ENCODE measurements around the gene KNDC1. TPM values are rescaled to one million over a fixed set of nuclear protein-coding genes. Genes with fewer than 3 reads are reported as not detected.

Gene KNDC1
- polyA plus RNA-seq, 6 donors from 2014 or later = 0.04 to 0.08 (median 0.08) TPM; not detected in 3

DNA sequence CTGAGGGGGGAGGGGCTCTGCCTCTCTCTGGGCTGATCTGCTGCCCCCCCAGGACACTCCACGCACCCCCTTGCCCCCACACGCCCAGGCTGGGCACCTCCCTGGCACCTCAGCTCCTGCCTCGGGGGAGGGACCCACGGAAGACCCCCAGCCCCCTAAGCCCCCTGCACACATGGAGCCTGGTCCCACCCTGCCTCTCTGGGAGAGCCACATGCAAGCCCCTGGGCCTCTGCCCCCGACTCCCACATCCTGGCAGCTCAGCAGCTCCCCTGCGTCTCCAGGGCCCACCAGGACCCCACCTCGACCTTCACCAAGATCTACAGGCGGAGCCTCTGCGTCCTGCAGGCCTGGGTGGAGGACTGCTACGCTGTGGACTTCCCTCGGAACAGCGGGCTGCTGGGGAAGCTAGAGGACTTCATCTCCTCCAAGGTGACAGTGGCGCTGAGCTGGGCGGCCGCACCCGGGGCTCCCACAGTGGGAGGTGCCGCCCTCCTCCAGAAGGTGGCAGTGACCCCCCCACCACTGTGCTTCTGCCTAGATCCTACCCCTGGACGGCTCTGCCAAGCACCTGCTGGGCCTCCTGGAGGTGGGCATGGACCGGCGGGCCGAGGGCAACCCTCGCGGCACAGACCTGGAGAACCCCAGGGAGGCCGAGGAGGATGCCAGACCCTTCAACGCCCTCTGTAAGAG, 51.3 kb downstream of the KNDC1 start:
- no peak for DNase-seq
- Mint-ChIP-seq H3K4me1 (peaks cover 0 to 6% (median 0%) of the 10 kb centered on the region in 3 donors), H3K9me3 (peaks cover 0 to 2% (median 0%) of the 10 kb centered on the region in 7 donors), H3K27ac (no peak overlapping the region), H3K36me3 (no peaks in the 10 kb centered on the region), H3K4me3 (peak overlapping the region in 1 of 8 donors; percentile 66), H3K27me3 (peaks cover 0 to 26% (median 20%) of the 10 kb centered on the region in 3 donors)
- ATAC-seq (ENCODE audit: low read depth in 2 of 2) = no peak

DNA sequence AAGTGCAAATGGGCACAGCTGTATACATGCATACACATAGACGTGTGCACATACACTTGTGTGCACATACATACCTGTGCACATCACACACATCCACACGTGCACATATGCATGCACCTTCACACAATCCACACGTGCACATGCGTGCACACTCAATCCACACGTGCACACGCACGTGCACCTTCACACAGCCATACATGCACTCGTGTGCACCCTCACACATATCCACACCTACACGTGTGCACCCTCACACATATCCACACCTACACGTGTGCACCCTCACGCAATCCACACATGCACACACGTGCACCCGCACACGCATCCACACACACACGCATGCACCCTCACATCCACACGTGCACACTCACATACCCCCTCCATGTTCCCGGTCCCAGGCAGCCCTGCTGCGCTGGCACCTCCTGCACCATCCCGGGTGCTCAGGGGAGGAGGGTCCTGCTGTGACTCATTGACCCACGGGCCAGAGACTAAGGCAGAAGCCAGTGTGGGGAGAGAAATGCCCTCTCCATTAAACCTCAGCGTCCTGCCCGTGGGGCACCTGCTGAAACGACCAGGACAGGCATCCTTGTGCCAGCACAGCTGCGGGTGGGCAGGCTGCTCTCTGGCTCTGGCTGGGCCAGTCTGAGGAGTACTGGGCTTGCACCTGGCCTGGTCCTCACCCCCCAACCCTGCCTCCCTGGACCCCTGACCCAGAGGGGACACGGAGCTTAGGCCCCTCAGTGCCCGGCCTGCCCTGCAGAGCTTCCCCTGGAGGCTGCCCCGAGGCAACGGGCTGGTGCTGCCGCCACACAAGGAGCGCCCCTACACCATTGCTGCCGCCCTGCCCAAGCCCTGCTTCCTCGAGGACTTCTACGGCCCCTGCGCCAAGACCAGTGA, 52.2 kb downstream of the KNDC1 start:
- Mint-ChIP-seq H3K4me3 (no peak overlapping the region), H3K27me3 (peaks cover 6 to 32% (median 20%) of the 10 kb centered on the region in 3 donors), H3K36me3 (no peaks in the 10 kb centered on the region), H3K9me3 (peaks cover 0 to 2% (median 0%) of the 10 kb centered on the region in 7 donors), H3K27ac (no peak overlapping the region), H3K4me1 (peaks cover 0 to 6% (median 0%) of the 10 kb centered on the region in 3 donors)
- DNase-seq (no peak), ATAC-seq (ENCODE audit: low read depth in 2 of 2) (no peak)

DNA sequence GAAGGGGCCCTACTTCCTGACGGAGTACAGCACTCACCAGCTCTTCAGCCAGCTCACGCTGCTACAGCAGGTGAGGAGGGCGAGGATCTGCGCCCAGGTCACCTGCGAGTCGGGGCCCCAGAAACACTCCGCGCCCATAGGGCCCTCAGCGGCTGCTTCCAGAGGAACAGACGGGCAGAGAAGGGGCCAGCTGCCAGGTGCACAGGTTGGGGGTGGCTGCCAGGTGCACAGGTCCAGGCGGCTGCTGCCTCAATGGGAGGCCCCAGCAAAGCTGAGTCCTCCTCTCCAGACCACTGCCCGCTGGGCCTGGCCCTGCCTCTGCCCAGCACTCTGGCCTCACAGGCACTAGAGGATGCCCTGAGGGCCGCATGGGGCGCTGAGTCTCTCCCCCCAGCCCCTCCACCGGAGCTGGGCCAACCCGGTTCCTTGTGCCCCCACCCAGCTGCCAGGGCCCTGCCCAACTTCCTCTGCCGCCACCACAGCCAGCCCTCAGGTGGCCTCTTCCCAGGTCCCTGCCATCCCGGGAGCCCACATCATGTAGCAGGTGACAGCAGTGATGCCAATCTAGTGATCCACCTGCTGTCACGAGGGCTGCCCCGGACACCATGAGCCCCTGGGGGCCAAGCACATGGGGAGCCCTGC, 53.0 kb downstream of the KNDC1 start:
- Mint-ChIP-seq H3K4me3 (no peak overlapping the region), H3K4me1 (peaks cover 0 to 6% (median 0%) of the 10 kb centered on the region in 3 donors), H3K9me3 (peaks cover 0 to 2% (median 0%) of the 10 kb centered on the region in 7 donors), H3K27me3 (peaks cover 6 to 32% (median 20%) of the 10 kb centered on the region in 3 donors), H3K36me3 (no peaks in the 10 kb centered on the region), H3K27ac (no peak overlapping the region)
- DNase-seq (no peak), ATAC-seq (ENCODE audit: low read depth in 2 of 2) (no peak)

DNA sequence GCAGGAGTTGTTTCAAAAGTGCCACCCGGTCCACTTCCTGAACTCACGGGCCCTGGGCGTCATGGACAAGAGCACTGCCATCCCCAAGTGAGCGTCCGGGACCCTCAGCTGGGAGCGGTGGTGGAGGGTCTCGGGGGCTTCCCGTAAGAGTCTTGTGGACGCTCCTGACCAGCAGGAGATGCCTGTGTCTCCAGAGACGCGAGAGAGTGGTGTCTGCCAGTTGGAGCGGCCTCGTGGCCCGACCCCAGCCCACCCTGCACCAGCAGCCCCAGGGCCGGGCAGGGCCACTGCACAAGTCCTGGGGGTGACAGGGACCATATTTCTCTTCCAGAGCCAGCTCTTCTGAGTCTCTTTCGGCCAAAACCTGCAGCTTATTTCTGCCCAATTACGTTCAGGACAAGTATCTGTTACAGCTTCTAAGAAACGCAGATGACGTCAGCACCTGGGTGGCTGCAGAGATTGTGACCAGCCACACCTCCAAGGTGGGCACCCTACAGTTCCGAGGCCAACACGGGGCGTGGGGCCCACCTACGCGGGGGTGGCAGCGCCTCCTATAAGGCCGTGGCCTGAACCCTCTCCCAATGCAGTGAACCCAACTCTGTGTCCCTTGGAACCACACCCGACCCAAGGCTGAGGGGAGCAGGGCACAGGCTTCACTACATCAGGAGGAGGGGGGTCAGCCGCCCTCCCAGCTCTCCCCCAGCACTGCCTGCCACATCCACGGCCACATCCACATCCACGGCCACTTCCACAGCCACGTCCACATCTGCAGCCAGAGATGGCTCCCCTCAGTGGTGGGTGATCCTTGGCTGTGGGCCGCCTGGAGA, 53.8 kb downstream of the KNDC1 start:
- Mint-ChIP-seq H3K27ac (peak overlapping the region in 1 of 6 donors; percentile 64), H3K36me3 (no peaks in the 10 kb centered on the region), H3K27me3 (peaks cover 6 to 37% (median 20%) of the 10 kb centered on the region in 3 donors), H3K9me3 (peaks cover 0 to 2% (median 0%) of the 10 kb centered on the region in 7 donors), H3K4me3 (no peak overlapping the region), H3K4me1 (peaks cover 0 to 6% (median 0%) of the 10 kb centered on the region in 3 donors)
- ATAC-seq (ENCODE audit: low read depth in 2 of 2) (no peak), DNase-seq (no peak)

DNA sequence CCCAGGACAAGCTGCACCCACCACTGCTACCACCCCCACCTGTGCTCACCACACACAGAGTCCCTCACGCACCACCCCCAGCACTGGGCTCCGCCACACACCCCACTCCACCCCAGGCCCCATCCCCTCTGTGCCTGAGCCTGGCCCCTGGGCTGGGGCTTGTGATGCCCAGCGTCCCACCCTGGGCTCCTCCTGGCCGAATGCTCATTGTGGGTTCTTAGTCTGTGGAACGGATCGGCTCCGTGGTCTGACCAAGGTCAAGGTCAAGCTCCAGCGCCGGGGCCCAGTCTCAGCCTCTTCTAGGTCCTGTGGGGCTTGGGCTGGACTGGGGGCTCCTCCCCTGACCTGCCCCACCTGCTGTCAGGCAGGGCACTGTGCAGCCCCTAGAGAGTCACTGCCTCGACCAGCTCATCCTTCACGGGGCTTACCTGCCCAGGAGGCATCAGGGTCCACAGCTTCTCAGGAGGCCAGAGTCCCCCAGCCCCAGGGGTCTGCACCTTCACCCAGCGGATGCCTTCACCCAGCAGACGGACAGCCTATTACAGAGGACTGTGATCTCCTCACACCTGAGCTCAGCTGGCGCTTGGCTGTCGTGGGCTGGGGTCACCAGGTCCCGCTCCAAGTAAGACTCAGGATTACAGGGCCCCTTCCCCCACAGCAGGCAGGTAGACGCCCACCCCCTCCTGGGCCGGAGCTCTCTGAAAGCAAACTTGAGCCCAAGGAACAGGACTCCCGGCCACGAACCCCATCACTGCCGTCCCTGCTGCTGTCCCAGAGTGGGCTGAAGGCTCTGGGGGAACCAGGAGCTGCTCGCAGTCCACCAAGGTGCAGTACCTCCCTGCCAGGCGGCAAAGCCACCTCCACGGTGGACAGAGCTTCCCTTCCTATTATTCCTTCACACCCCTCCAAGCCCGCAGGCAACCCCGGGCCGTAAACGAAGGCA, 54.7 kb downstream of the KNDC1 start:
- DNase-seq (no peak), ATAC-seq (ENCODE audit: low read depth in 2 of 2) (no peak)
- Mint-ChIP-seq H3K27me3 (peaks cover 6 to 38% (median 20%) of the 10 kb centered on the region in 3 donors), H3K9me3 (peaks cover 0 to 2% (median 0%) of the 10 kb centered on the region in 7 donors), H3K36me3 (no peaks in the 10 kb centered on the region), H3K4me3 (no peak overlapping the region), H3K4me1 (peaks cover 0 to 6% (median 0%) of the 10 kb centered on the region in 3 donors), H3K27ac (no peak overlapping the region)

DNA sequence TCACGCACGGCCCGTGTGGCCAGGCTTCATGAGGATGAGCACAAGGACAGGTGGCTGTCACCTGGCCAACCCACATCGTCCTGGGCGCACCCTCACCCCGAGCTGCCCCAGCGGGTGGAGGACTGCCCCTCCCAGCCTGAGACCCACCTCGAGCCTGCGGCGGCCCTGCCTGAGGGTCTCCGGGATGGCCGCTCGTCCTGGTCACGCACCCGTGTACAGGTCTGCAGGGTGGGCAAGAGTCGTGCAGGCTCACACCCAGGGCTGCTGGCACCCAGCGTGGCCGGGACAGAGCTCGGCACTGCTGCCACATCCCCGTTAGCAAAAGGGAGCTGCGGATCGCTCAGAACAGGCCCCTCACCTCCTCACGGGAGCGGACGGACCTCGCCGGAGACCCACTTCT, 55.6 kb downstream of the KNDC1 start:
- Mint-ChIP-seq H3K27me3 (peaks cover 6 to 35% (median 20%) of the 10 kb centered on the region in 3 donors), H3K27ac (no peak overlapping the region), H3K4me1 (peaks cover 0 to 4% (median 0%) of the 10 kb centered on the region in 3 donors), H3K9me3 (peaks cover 0 to 1% (median 0%) of the 10 kb centered on the region in 7 donors), H3K36me3 (no peaks in the 10 kb centered on the region), H3K4me3 (no peak overlapping the region)
- ATAC-seq (ENCODE audit: low read depth in 2 of 2) = no peak
- DNase-seq = no peak

DNA sequence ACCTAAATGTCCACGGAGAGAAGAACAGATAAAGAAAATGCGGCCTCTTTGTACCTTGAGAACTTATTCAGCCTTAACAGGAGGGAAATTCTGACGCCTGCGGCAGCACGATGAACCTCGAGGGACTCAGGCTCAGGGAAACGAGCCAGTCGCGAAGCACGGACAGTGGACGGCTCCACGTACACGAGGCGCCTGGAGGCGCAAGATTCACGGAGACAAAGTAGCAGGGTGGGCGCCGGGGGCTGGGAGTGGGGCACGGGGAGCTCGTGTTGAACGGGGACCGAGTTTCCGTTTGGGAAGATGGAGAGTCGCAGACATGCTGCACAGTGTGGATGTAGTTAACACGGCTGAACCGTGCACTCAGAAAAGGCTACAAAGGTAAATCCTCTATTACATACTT, 56.8 kb downstream of the KNDC1 start:
- peaks cover 10 to 41% (median 26%) of the 10 kb centered on the region in 3 donors for H3K27me3 Mint-ChIP-seq
- DNase-seq (no peak), ATAC-seq (ENCODE audit: low read depth in 2 of 2) (no peak)
- H3K4me1 Mint-ChIP-seq = peaks cover 0 to 3% (median 0%) of the 10 kb centered on the region in 3 donors
- H3K36me3 Mint-ChIP-seq = no peaks in the 10 kb centered on the region
- H3K27ac Mint-ChIP-seq = peak overlapping the region in 1 of 6 donors; percentile 20
- peaks cover 0 to 1% (median 0%) of the 10 kb centered on the region in 7 donors for H3K9me3 Mint-ChIP-seq
- no peak overlapping the region for H3K4me3 Mint-ChIP-seq

DNA sequence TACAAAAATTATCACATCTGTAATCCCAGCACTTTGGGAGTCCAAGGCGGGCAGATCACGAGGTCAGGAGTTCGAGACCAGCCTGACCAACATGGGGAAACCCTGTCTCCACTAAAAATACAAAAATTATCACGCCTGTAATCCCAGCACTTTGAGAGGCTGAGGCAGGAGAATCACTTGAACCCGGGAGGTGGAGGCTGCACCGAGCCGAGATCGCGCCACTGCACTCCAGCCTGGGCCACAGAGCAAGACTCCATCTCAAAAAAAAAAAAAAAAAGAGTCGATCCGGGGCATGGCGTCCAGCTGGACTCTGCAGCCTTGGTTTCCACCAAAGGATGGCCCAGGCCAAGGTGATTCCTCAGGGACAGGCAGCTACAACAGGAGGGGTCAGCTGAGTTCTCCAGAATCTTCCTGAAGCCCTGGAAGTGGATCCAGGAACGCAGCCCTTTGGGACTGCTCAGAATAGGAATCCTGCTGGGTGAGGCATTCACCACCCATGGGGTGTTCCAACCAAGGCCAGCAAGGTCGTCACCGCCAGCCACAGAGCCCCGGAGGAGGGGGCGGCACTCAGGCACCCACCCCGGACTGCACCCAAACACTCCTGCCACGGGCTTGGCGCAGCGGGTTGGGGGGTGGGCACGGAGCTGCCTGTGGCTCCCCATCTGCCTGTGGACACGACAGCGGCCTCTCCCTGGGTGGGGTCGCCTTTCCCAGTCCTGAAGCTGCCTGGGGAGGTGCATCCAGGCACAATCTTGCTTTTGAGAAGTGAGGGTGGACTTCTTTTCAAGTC, 58.0 kb downstream of the KNDC1 start:
- H3K4me3 Mint-ChIP-seq = peak overlapping the region in 1 of 8 donors; percentile 50
- peaks cover 10 to 36% (median 19%) of the 10 kb centered on the region in 3 donors for H3K27me3 Mint-ChIP-seq
- H3K27ac Mint-ChIP-seq = no peak overlapping the region
- DNase-seq (no peak), ATAC-seq (ENCODE audit: low read depth in 2 of 2) (no peak)
- no peaks in the 10 kb centered on the region for H3K9me3 Mint-ChIP-seq
- H3K4me1 Mint-ChIP-seq = no peaks in the 10 kb centered on the region
- H3K36me3 Mint-ChIP-seq = no peaks in the 10 kb centered on the region

DNA sequence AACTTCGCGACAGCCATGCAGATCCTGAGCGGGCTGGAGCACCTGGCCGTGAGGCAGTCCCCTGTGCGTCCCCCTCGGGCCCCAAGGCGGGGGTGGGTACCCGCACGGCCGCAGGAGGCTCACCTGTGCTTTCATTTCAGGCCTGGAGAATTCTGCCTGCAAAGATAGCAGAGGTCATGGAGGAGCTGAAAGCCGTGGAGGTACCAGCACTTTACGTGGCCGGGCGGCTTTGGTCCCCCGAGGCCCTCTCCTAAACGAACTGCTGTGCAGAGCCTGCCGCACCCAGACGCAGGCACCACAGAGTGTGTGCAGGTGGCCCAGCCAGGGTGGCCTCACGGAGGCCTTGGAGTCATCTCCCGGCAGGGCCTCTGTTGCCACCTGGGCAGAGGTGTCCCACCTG, 58.9 kb downstream of the KNDC1 start:
- H3K36me3 Mint-ChIP-seq = no peaks in the 10 kb centered on the region

DNA sequence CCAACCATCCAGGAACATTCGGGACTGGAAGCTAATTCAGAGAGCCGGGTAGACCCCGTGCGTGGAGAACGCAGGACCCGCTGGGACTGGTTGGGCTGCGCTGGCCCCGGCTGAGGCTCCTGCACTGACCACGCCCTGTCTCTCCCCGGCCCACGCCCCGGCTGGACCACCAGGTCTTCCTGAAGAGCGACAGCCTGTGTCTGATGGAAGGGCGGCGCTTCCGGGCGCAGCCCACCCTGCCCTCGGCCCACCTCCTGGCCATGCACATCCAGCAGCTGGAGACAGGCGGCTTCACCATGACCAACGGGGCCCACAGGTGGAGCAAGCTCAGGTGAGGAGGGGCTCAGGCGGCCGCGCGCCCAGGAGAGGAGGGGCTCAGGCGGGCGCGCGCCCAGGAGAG, 59.8 kb downstream of the KNDC1 start:
- Mint-ChIP-seq H3K27ac (no peak overlapping the region), H3K4me3 (no peak overlapping the region), H3K36me3 (no peaks in the 10 kb centered on the region), H3K27me3 (peaks cover 13 to 47% (median 19%) of the 10 kb centered on the region in 3 donors), H3K9me3 (no peaks in the 10 kb centered on the region), H3K4me1 (no peaks in the 10 kb centered on the region)
- DNase-seq (no peak), ATAC-seq (ENCODE audit: low read depth in 2 of 2) (no peak)

More for the DNA sequence above, 58.9 kb downstream of the KNDC1 start:
- DNase-seq = no peak
- ATAC-seq (ENCODE audit: low read depth in 2 of 2) = no peak
- no peaks in the 10 kb centered on the region for H3K4me1 Mint-ChIP-seq
- H3K4me3 Mint-ChIP-seq = no peak overlapping the region
- no peak overlapping the region for H3K27ac Mint-ChIP-seq
- H3K9me3 Mint-ChIP-seq = no peaks in the 10 kb centered on the region
- H3K27me3 Mint-ChIP-seq = peaks cover 10 to 39% (median 19%) of the 10 kb centered on the region in 3 donors

DNA sequence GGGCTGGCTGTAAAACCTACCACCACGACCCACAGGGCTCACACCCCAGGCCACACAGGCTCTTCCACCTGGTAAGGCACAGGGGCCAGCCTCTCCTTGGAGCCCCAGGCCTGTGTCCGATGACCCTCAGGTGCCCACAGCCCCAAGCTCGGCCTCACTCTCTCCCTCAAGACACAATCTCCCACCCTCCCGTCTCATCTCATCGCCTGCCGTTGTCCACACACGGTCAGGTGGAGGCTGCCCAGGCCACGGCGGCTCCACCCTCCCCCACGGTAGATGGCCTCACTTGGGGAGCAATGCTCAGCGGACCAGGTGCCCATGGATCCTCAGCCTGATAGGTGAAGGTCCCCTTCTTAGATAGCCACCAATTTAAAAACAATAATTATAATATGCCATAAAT, 61.3 kb downstream of the KNDC1 start:
- Mint-ChIP-seq H3K9me3 (no peaks in the 10 kb centered on the region), H3K4me1 (peaks cover 3 to 8% (median 7%) of the 10 kb centered on the region in 3 donors), H3K27me3 (peaks cover 12 to 45% (median 13%) of the 10 kb centered on the region in 3 donors), H3K36me3 (no peaks in the 10 kb centered on the region), H3K27ac (no peak overlapping the region), H3K4me3 (peak overlapping the region in 2 of 8 donors; percentile 52 to 69)
- DNase-seq (no peak), ATAC-seq (ENCODE audit: low read depth in 2 of 2) (no peak)

Data from naive B cell (primary cell).